Measurements from ENCODE around the gene GFM1. TPM values are rescaled to one million over a fixed set of nuclear protein-coding genes. Genes with fewer than 3 reads are reported as not detected.

GFM1 gene
- total and polyA plus RNA-seq, 2 experiments from 2014 or later, result 24.5 to 59.9 TPM

DNA sequence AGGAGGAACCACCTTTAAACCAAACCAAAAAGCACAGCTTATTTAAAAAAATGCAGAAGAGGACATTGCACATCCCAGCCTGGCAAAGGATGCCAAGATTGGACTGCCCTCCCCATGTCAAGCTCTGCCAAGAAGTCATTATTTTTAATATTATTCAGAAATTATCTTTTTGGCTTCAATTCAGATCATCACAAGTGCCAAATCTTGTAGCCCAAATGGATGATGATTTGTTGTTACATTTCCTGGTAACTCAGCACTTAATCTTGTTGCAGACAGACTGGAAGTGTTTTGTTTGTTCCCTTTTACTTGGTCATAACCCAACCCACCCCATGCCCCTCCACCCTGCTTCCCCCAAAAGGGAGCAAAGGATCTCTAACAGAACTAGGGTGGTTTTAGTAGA lies 56.2 kb downstream of the GFM1 start:
- Histone ChIP-seq H3K4me2 (no peak overlapping the region), H3K4me1 (ENCODE audit: insufficient read depth) (no peaks in the 10 kb centered on the region), H4K20me1 (replicated peaks; ENCODE audit: insufficient read depth) (no peaks in the 10 kb centered on the region; the same call in 1 of the 2 replicates), H3K36me3 (ENCODE audit: insufficient read depth) (no peaks in the 10 kb centered on the region), H3K4me3 (no peak overlapping the region), H2AFZ (no peak overlapping the region), H3K27me3 (ENCODE audit: insufficient read depth) (no peaks in the 10 kb centered on the region), H3K79me2 (replicated peaks; ENCODE audit: insufficient read depth) (no peaks in the 10 kb centered on the region), H3F3A (replicated peaks; ENCODE audit: low read depth) (no peaks in the 10 kb centered on the region), H3K9me2 (ENCODE audit: insufficient read depth) (no peaks in the 10 kb centered on the region), H3K27ac (ENCODE audit: low read depth) (no peak overlapping the region)
- Mint-ChIP-seq H3K9me3 (no peaks in the 10 kb centered on the region), H3K27ac (no peak overlapping the region), H3K27me3 (ENCODE audit: insufficient read depth, low read depth, poor library complexity) (no peaks in the 10 kb centered on the region), H3K4me3 (no peak overlapping the region), H3K4me1 (no peaks in the 10 kb centered on the region), H3K36me3 (ENCODE audit: low read depth) (no peaks in the 10 kb centered on the region)
- no peak for ATAC-seq
- TF ChIP-seq ETS1 (IDR thresholded peaks at IDR 0.05), result no peak
- no peak for TF ChIP-seq NANOG (IDR thresholded peaks at IDR 0.05; ENCODE audit: borderline replicate concordance)
- no peak for TF ChIP-seq ZNF462 (CRISPR knock-in tag; IDR thresholded peaks at IDR 0.05)
- TF ChIP-seq, protein P1, sequence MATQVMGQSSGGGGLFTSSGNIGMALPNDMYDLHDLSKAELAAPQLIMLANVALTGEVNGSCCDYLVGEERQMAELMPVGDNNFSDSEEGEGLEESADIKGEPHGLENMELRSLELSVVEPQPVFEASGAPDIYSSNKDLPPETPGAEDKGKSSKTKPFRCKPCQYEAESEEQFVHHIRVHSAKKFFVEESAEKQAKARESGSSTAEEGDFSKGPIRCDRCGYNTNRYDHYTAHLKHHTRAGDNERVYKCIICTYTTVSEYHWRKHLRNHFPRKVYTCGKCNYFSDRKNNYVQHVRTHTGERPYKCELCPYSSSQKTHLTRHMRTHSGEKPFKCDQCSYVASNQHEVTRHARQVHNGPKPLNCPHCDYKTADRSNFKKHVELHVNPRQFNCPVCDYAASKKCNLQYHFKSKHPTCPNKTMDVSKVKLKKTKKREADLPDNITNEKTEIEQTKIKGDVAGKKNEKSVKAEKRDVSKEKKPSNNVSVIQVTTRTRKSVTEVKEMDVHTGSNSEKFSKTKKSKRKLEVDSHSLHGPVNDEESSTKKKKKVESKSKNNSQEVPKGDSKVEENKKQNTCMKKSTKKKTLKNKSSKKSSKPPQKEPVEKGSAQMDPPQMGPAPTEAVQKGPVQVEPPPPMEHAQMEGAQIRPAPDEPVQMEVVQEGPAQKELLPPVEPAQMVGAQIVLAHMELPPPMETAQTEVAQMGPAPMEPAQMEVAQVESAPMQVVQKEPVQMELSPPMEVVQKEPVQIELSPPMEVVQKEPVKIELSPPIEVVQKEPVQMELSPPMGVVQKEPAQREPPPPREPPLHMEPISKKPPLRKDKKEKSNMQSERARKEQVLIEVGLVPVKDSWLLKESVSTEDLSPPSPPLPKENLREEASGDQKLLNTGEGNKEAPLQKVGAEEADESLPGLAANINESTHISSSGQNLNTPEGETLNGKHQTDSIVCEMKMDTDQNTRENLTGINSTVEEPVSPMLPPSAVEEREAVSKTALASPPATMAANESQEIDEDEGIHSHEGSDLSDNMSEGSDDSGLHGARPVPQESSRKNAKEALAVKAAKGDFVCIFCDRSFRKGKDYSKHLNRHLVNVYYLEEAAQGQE (IDR thresholded peaks at IDR 0.05; ENCODE audit: unreplicated experiment), result no peak
- no peak for TF ChIP-seq CREB1 (CRISPR knock-in tag; IDR thresholded peaks at IDR 0.05; ENCODE audit: low read depth)
- no peak for TF ChIP-seq ZNF331 (CRISPR knock-in tag; IDR thresholded peaks at IDR 0.05; ENCODE audit: low read depth)
- TF ChIP-seq EZH2phosphoT487 (IDR thresholded peaks at IDR 0.05; ENCODE audit: unreplicated experiment), result no peak
- no peak for TF ChIP-seq POLR2AphosphoS5 (IDR thresholded peaks at IDR 0.05; ENCODE audit: low read depth)
- TF ChIP-seq, protein P2, sequence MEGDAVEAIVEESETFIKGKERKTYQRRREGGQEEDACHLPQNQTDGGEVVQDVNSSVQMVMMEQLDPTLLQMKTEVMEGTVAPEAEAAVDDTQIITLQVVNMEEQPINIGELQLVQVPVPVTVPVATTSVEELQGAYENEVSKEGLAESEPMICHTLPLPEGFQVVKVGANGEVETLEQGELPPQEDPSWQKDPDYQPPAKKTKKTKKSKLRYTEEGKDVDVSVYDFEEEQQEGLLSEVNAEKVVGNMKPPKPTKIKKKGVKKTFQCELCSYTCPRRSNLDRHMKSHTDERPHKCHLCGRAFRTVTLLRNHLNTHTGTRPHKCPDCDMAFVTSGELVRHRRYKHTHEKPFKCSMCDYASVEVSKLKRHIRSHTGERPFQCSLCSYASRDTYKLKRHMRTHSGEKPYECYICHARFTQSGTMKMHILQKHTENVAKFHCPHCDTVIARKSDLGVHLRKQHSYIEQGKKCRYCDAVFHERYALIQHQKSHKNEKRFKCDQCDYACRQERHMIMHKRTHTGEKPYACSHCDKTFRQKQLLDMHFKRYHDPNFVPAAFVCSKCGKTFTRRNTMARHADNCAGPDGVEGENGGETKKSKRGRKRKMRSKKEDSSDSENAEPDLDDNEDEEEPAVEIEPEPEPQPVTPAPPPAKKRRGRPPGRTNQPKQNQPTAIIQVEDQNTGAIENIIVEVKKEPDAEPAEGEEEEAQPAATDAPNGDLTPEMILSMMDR (conservative IDR thresholded peaks at IDR 0.05; ENCODE audit: low read depth in 2 of 2), result no peak
- no peak for TF ChIP-seq JUNB (IDR thresholded peaks at IDR 0.05; ENCODE audit: unreplicated experiment)
- TF ChIP-seq STAT1 (IDR thresholded peaks at IDR 0.05; ENCODE audit: unreplicated experiment), result no peak
- TF ChIP-seq ZNF114 (CRISPR knock-in tag; IDR thresholded peaks at IDR 0.05), result no peak
- no peak for DNase-seq (ENCODE audit: low spot score)
